H9 (cell line): Measurements from ENCODE around the gene TMEM61. TPM values are rescaled to one million over a fixed set of nuclear protein-coding genes. Genes with fewer than 3 reads are reported as not detected.

Source experiments
- DNase-seq: peaks from one replicate; pipeline ENCODE4 v3.0.0-alpha.2; 2017
- H2AFZ ChIP-seq: one replicate; pipeline ENCODE4 v1.6.1; 2013; ENCODE audit warnings: mild to moderate bottlenecking, low read length, control low read depth, moderate library complexity
- H2AK5ac ChIP-seq: 2 replicates; pipeline ENCODE4 v1.6.1; 2013; ENCODE audit warnings: low read length, control low read depth, mixed read lengths; ENCODE audit not compliant: insufficient read length
- H2BK120ac ChIP-seq: one replicate; pipeline ENCODE4 v1.6.1; 2013; ENCODE audit warnings: low read depth, mild to moderate bottlenecking, low read length, control low read depth, inconsistent platforms; ENCODE audit not compliant: poor library complexity, severe bottlenecking
- H2BK12ac ChIP-seq: 2 replicates; pipeline ENCODE4 v1.6.1; 2013; ENCODE audit warnings: low read length, control low read depth, mixed read lengths, low read depth; ENCODE audit not compliant: insufficient read length
- H2BK15ac ChIP-seq: 2 replicates; pipeline ENCODE4 v1.6.1; 2013; ENCODE audit warnings: low read depth, low read length, control low read depth
- H2BK20ac ChIP-seq: one replicate; pipeline ENCODE4 v1.6.1; 2013; ENCODE audit warnings: low read depth, mild to moderate bottlenecking, low read length, control low read depth, inconsistent platforms; ENCODE audit not compliant: poor library complexity, severe bottlenecking
- H2BK5ac ChIP-seq: 2 replicates; pipeline ENCODE4 v1.6.1; 2013; ENCODE audit warnings: low read length, control low read depth, mixed read lengths; ENCODE audit not compliant: insufficient read length
- H3K14ac ChIP-seq: 2 replicates; pipeline ENCODE4 v1.6.1; 2013; ENCODE audit warnings: low read length, control low read depth; ENCODE audit not compliant: insufficient read depth
- H3K18ac ChIP-seq: 2 replicates; pipeline ENCODE4 v1.6.1; 2013; ENCODE audit warnings: low read depth, mild to moderate bottlenecking, mixed read lengths, low read length, control low read depth; ENCODE audit not compliant: insufficient read length
- H3K23ac ChIP-seq: 2 replicates; pipeline ENCODE4 v1.6.1; 2013; ENCODE audit warnings: low read length, control low read depth, mixed read lengths, low read depth; ENCODE audit not compliant: insufficient read length
- H3K23me2 ChIP-seq: 2 replicates; pipeline ENCODE4 v1.6.1; 2013; ENCODE audit warnings: low read depth, mild to moderate bottlenecking, mixed read lengths, low read length, control low read depth; ENCODE audit not compliant: insufficient read length, poor library complexity, severe bottlenecking
- H3K27ac ChIP-seq: 2 replicates; pipeline ENCODE4 v1.5.1; 2013; ENCODE audit warnings: low read length, control low read depth, mixed read lengths, low read depth; ENCODE audit not compliant: insufficient read length
- H3K27me3 ChIP-seq: 2 replicates; pipeline ENCODE4 v1.6.1; 2013; ENCODE audit warnings: low read length, control low read depth, inconsistent platforms; ENCODE audit not compliant: insufficient read depth
- H3K4ac ChIP-seq: 2 replicates; pipeline ENCODE4 v1.6.1; 2013; ENCODE audit warnings: low read depth, mild to moderate bottlenecking, control low read depth, inconsistent platforms, low read length, moderate library complexity
- H3K4me1 ChIP-seq: 2 replicates; pipeline ENCODE4 v1.6.1; 2013; ENCODE audit warnings: low read length, control low read depth, inconsistent platforms; ENCODE audit not compliant: insufficient read depth
- H3K4me2 ChIP-seq: 2 replicates; pipeline ENCODE4 v1.6.1; 2013; ENCODE audit warnings: low read length, control low read depth, mixed read lengths; ENCODE audit not compliant: insufficient read length, insufficient read depth
- H3K56ac ChIP-seq: 2 replicates; pipeline ENCODE4 v1.6.1; 2013; ENCODE audit warnings: low read depth, mild to moderate bottlenecking, mixed read lengths, low read length, control low read depth; ENCODE audit not compliant: insufficient read length
- H3K79me1 ChIP-seq: 2 replicates; pipeline ENCODE4 v1.6.1; 2013; ENCODE audit warnings: low read depth, mild to moderate bottlenecking, moderate library complexity, low read length, control low read depth, inconsistent platforms; ENCODE audit not compliant: insufficient read depth, poor library complexity, severe bottlenecking
- H3K79me2 ChIP-seq: 2 replicates; pipeline ENCODE4 v1.6.1; 2013; ENCODE audit warnings: low read length, control low read depth, inconsistent platforms; ENCODE audit not compliant: insufficient read depth
- H3K9ac ChIP-seq: 2 replicates; pipeline ENCODE4 v1.6.1; 2013; ENCODE audit warnings: low read length, control low read depth, mixed read lengths; ENCODE audit not compliant: insufficient read length; ENCODE audit errors: extremely low read depth
- H3K9me3 ChIP-seq: one replicate; pipeline ENCODE4 v1.6.1; 2013; ENCODE audit warnings: low read depth, low read length, inconsistent platforms; ENCODE audit not compliant: control insufficient read depth
- H3T11ph ChIP-seq: one replicate; pipeline ENCODE4 v1.6.1; 2013; ENCODE audit warnings: mild to moderate bottlenecking, low read length, control low read depth, inconsistent platforms
- H4K20me1 ChIP-seq: one replicate; pipeline ENCODE4 v1.6.1; 2013; ENCODE audit not compliant: control insufficient read depth, insufficient read length, insufficient read depth
- H4K5ac ChIP-seq: 2 replicates; pipeline ENCODE4 v1.6.1; 2013; ENCODE audit warnings: low read depth, mild to moderate bottlenecking, mixed read lengths, low read length, control low read depth; ENCODE audit not compliant: insufficient read length
- H4K8ac ChIP-seq: replicated peaks from 2 replicates; pipeline ENCODE4 v1.6.1; 2013; ENCODE audit warnings: low read length, control low read depth, mixed read lengths, low read depth; ENCODE audit not compliant: insufficient read length
- H4K91ac ChIP-seq: 2 replicates; pipeline ENCODE4 v1.6.1; 2013; ENCODE audit warnings: low read depth, mild to moderate bottlenecking, moderate library complexity, mixed read lengths, low read length, control low read depth; ENCODE audit not compliant: insufficient read length
- H3K27ac Mint-ChIP-seq, 3 experiments: 2 replicates in 2 of 3; 3 replicates in 1 of 3; pipeline ENCODE4 v1.8.0; 2020 to 2021; ENCODE audit warnings: mixed read lengths in 3 of 3, mild to moderate bottlenecking in 1 of 3, moderate library complexity in 1 of 3
- H3K27me3 Mint-ChIP-seq: 2 replicates; pipeline ENCODE4 v1.8.0; 2021; ENCODE audit warnings: low read depth, mild to moderate bottlenecking, moderate library complexity, mixed read lengths
- H3K36me3 Mint-ChIP-seq, 3 experiments: 2 replicates in 2 of 3; 3 replicates in 1 of 3; pipeline ENCODE4 v1.8.0; 2020 to 2021; ENCODE audit warnings: low read depth in 3 of 3, mixed read lengths in 3 of 3; ENCODE audit not compliant: insufficient read depth in 1 of 3
- H3K4me1 Mint-ChIP-seq, 2 experiments: 2 replicates each; pipeline ENCODE4 v1.8.0; 2020; ENCODE audit warnings: mixed read lengths in 2 of 2
- H3K4me3 Mint-ChIP-seq, 2 experiments: 2 replicates in 1 of 2; 3 replicates in 1 of 2; pipeline ENCODE4 v1.8.0; 2020 to 2021; ENCODE audit warnings: mild to moderate bottlenecking in 2 of 2, mixed read lengths in 2 of 2, moderate library complexity in 1 of 2
- H3K9me3 Mint-ChIP-seq, 2 experiments: 2 replicates in 1 of 2; 3 replicates in 1 of 2; pipeline ENCODE4 v1.8.0; 2020; ENCODE audit warnings: mild to moderate bottlenecking in 2 of 2, mixed read lengths in 2 of 2, moderate library complexity in 1 of 2
- WGBS: extraction: QIAGEN DNeasy Blood & Tissue Kit; methylation state at CpG from one replicate; pipeline ENCODE4 v1.1.7; 2013; ENCODE audit warnings: missing lambda C conversion rate, low lambda C conversion rate, mixed read lengths; ENCODE audit not compliant: insufficient read length; ENCODE audit errors: extremely low coverage; 5-methylcytosine and 5-hydroxymethylcytosine counted together
- total RNA-seq: library from RNA; stranded (reverse); gene quantifications from 2 replicates; pipeline ENCODE4 v1.2.1, GENCODE V29; 2021
- TF ChIP-seq, protein P1 (sequence below): fragments of 200-600 bp; sonication (generic); conservative IDR thresholded peaks from 3 replicates; pipeline ENCODE4 v1.8.0; 2021; ENCODE audit warnings: antibody characterized with exemption, mild to moderate bottlenecking

Gene TMEM61
- total RNA-seq, 1 experiment from 2014 or later = 0.61 TPM

DNA sequence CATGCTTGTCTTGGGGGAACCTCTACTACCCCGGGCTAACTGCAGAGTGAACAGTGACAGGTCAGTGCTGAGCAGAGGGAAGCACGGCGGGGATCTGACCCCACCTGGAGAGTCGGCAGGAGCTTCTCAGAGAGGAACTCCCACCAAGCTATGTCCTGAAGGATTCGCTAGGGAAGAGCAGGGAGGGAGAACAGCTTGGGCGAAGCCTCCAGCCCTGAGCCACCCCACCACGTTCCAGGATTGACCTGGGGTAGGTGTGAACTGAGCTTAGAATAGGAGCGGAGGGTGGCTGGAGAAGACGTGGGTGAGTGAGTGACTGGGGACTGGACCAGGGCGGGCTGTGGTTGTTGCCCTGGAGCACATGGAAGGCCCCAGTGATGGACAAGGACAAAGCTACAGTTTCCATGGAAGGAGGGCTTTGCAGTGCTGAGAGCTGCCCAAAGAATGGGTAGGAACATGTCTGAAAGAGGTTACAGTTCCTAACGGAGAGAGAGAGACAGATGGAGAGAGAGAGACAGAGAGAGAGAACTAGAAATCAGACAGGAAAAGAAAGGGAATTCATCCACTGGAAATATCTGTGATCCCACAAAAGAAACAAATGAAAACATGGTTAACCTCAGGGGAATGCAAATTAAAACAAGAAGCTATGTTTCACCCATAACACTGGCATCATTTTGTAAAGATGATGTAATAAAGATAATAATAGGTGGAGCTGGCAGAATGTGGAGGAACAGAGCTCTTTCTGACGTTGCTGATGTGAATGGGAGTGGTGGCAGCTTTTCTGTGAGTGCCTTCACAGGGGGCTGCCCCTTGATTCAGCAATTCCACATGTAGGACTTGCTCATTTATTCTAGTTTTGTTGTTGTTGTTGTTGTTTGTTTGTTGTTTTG, 35.5 kb downstream of the TMEM61 start:
- no peaks in the 10 kb centered on the region; the same call in 1 of the 2 replicates for H3K4me1 ChIP-seq
- no peak overlapping the region for H3K18ac ChIP-seq
- no peaks in the 10 kb centered on the region for H3K9me3 ChIP-seq
- no peak overlapping the region for H3K4ac ChIP-seq
- Mint-ChIP-seq H3K4me3 (no peak overlapping the region), H3K4me1 (peaks cover 4 to 9% of the 10 kb centered on the region in 2 experiments), H3K27me3 (peaks cover 31% of the 10 kb centered on the region), H3K27ac (no peak overlapping the region), H3K9me3 (no peaks in the 10 kb centered on the region; a peak in 1 of 5 replicates), H3K36me3 (no peaks in the 10 kb centered on the region; a peak in 1 of 7 replicates)
- H3K27ac ChIP-seq = no peak overlapping the region
- H2AFZ ChIP-seq = no peak overlapping the region
- H3K56ac ChIP-seq = no peak overlapping the region
- DNase-seq = no peak
- no peaks in the 10 kb centered on the region for H4K20me1 ChIP-seq
- H3K79me1 ChIP-seq = no peaks in the 10 kb centered on the region
- H3K4me2 ChIP-seq = no peak overlapping the region
- H2BK12ac ChIP-seq = no peak overlapping the region
- no CpG with 5 or more reads among the region's 12 CpGs for WGBS
- no peak overlapping the region for H3T11ph ChIP-seq
- H4K5ac ChIP-seq = no peak overlapping the region
- H3K79me2 ChIP-seq = no peaks in the 10 kb centered on the region
- TF ChIP-seq, protein P1, sequence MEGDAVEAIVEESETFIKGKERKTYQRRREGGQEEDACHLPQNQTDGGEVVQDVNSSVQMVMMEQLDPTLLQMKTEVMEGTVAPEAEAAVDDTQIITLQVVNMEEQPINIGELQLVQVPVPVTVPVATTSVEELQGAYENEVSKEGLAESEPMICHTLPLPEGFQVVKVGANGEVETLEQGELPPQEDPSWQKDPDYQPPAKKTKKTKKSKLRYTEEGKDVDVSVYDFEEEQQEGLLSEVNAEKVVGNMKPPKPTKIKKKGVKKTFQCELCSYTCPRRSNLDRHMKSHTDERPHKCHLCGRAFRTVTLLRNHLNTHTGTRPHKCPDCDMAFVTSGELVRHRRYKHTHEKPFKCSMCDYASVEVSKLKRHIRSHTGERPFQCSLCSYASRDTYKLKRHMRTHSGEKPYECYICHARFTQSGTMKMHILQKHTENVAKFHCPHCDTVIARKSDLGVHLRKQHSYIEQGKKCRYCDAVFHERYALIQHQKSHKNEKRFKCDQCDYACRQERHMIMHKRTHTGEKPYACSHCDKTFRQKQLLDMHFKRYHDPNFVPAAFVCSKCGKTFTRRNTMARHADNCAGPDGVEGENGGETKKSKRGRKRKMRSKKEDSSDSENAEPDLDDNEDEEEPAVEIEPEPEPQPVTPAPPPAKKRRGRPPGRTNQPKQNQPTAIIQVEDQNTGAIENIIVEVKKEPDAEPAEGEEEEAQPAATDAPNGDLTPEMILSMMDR = no peak
- no peak overlapping the region for H4K8ac ChIP-seq
- H2BK5ac ChIP-seq = no peak overlapping the region
- no peak overlapping the region for H2BK15ac ChIP-seq
- H2BK20ac ChIP-seq = no peak overlapping the region
- H3K23me2 ChIP-seq = no peaks in the 10 kb centered on the region
- H3K9ac ChIP-seq = no peak overlapping the region
- H3K14ac ChIP-seq = no peak overlapping the region
- no peak overlapping the region for H2BK120ac ChIP-seq
- no peaks in the 10 kb centered on the region for H3K27me3 ChIP-seq
- H3K23ac ChIP-seq = no peak overlapping the region
- no peak overlapping the region for H2AK5ac ChIP-seq
- no peak overlapping the region for H4K91ac ChIP-seq
